ENCODE measurements around the gene TDG.
"Not testable (repeated sequence)": the region's sequence is repeated elsewhere in the genome, so short reads cannot be mapped to it uniquely, and the experiment has no call there.

Gene TDG

GRCh38 chr12:103962493-103962892 lies 3.2 kb upstream of the TDG start:
- DNase-seq = no peak

- no peak for DNase-seq
These were observed 867 bp upstream of the TDG start for GRCh38 chr12:103964805-103965204.

GRCh38 chr12:103965255-103965589 lies 450 bp upstream of the TDG start:
- DNase-seq = no peak

- no peak for DNase-seq
These were observed 1.1 kb downstream of the TDG start for GRCh38 chr12:103966736-103967135.

GRCh38 chr12:103969391-103969790 lies 3.7 kb downstream of the TDG start:
- no peak for DNase-seq

GRCh38 chr12:103973909-103974308 lies 8.2 kb downstream of the TDG start:
- no peak for DNase-seq

- peak; percentile 59 for DNase-seq
These were observed 9.7 kb downstream of the TDG start for GRCh38 chr12:103975368-103975767.

- no peak for DNase-seq
These were observed 12.8 kb downstream of the TDG start for GRCh38 chr12:103978384-103978982.

GRCh38 chr12:103986829-103987228 lies 21.2 kb downstream of the TDG start:
- DNase-seq = no peak

- no peak for DNase-seq
These were observed 28.6 kb downstream of the TDG start for GRCh38 chr12:103994235-103994634.

- no peak for DNase-seq
These were observed 30.9 kb downstream of the TDG start for GRCh38 chr12:103996595-103996994.

GRCh38 chr12:103997286-103997900 lies 31.7 kb downstream of the TDG start:
- no peak for DNase-seq

GRCh38 chr12:103998976-103999375 lies 33.3 kb downstream of the TDG start:
- no peak for DNase-seq

- DNase-seq = no peak
These were observed 35.2 kb downstream of the TDG start for GRCh38 chr12:104000807-104001434.

- no peak for DNase-seq
These were observed 37.0 kb downstream of the TDG start for GRCh38 chr12:104002686-104003085.

GRCh38 chr12:104003596-104003995 lies 37.9 kb downstream of the TDG start:
- DNase-seq = no peak

- DNase-seq = no peak
These were observed 41.3 kb downstream of the TDG start for GRCh38 chr12:104006929-104007328.

- no peak for DNase-seq
These were observed 44.4 kb downstream of the TDG start for GRCh38 chr12:104010121-104010520.

GRCh38 chr12:104010606-104011169 lies 45.0 kb downstream of the TDG start:
- no peak for DNase-seq

- no peak for DNase-seq
These were observed 45.6 kb downstream of the TDG start for GRCh38 chr12:104011253-104011652.

- no peak for DNase-seq
These were observed 46.7 kb downstream of the TDG start for GRCh38 chr12:104012331-104012730.

- DNase-seq = not testable (repeated sequence)
These were observed 56.2 kb downstream of the TDG start for GRCh38 chr12:104021862-104022261.

GRCh38 chr12:104022786-104023185 lies 57.1 kb downstream of the TDG start:
- no peak for DNase-seq

- DNase-seq = no peak
These were observed 58.0 kb downstream of the TDG start for GRCh38 chr12:104023710-104024109.

All from hematopoietic multipotent progenitor cell treated with erythropoietin and hydrocortisone succinate and interleukin-3 and kit ligand, for 8 days (in vitro differentiated cells).